ENCODE measurements around the gene KIAA0232. TPM values are rescaled to one million over a fixed set of nuclear protein-coding genes. Genes with fewer than 3 reads are reported as not detected.

Gene KIAA0232
- total and polyA plus RNA-seq, 2 of the 8 experiments (the other 6 are each of a cell fraction or from before 2014, with no cell fraction given), result 5.6 to 23.3 TPM

- Histone ChIP-seq H3K9ac (replicated peaks in 1 of 4; ENCODE audit: extremely low read depth in 1 of 4, low read depth in 3 of 4, low read length in 3 of 4) (no peak overlapping the region), H2BK20ac (ENCODE audit: low read length) (no peak overlapping the region), H4K8ac (ENCODE audit: extremely low read depth, insufficient read depth, low read length) (no peak overlapping the region), H3K23me2 (ENCODE audit: low read depth, low read length) (no peaks in the 10 kb centered on the region), H3K27me3 (replicated peaks in 1 of 4; ENCODE audit: control insufficient read depth in 3 of 4, extremely low read depth in 1 of 4, insufficient read depth in 3 of 4, low read length in 3 of 4) (no peaks in the 10 kb centered on the region), H3K18ac (ENCODE audit: extremely low read depth, low read length) (no peak overlapping the region), H3K9me3 (ENCODE audit: insufficient read depth in 2 of 2, low read depth in 1 of 2, low read length in 1 of 2) (no peaks in the 10 kb centered on the region), H2BK5ac (ENCODE audit: low read depth, low read length) (no peak overlapping the region), H3K4me1 (replicated peaks in 1 of 4; ENCODE audit: control insufficient read depth in 3 of 4, insufficient read depth in 4 of 4, low read length in 3 of 4) (no peaks in the 10 kb centered on the region; a peak in 1 of 7 replicates), H3K79me2 (ENCODE audit: control insufficient read depth in 1 of 2, insufficient read depth in 2 of 2, low read length in 2 of 2) (no peaks in the 10 kb centered on the region), H4K5ac (ENCODE audit: insufficient read length, low read depth, low read length) (no peak overlapping the region), H4K20me1 (replicated peaks in 1 of 2; ENCODE audit: control insufficient read depth in 1 of 2, insufficient read depth in 2 of 2, low read length in 2 of 2) (no peaks in the 10 kb centered on the region), H2BK12ac (ENCODE audit: low read depth, low read length) (no peak overlapping the region), H3K23ac (ENCODE audit: insufficient read length) (no peak overlapping the region), H2BK120ac (replicated peaks; ENCODE audit: low read depth, low read length) (no peak overlapping the region), H3K56ac (replicated peaks; ENCODE audit: insufficient read length, low read depth, low read length) (no peak overlapping the region), H3K14ac (ENCODE audit: insufficient read length) (no peak overlapping the region), H3K4me2 (ENCODE audit: insufficient read depth in 1 of 2, low read depth in 2 of 2, low read length in 2 of 2) (no peak overlapping the region), H3K4me3 (ENCODE audit: extremely low read depth in 1 of 4, insufficient read depth in 2 of 4, low read depth in 3 of 4, low read length in 4 of 4) (no peak overlapping the region), H3K79me1 (ENCODE audit: low read depth, low read length) (no peaks in the 10 kb centered on the region), H4K91ac (replicated peaks; ENCODE audit: insufficient read length, low read length) (no peak overlapping the region), H3K4ac (replicated peaks; ENCODE audit: insufficient read length, low read depth, low read length) (no peak overlapping the region), H2AK5ac (ENCODE audit: low read depth, low read length) (no peak overlapping the region), H2BK15ac (ENCODE audit: low read length) (no peak overlapping the region), H3K27ac (ENCODE audit: low read depth, low read length) (no peak overlapping the region), H3K36me3 (ENCODE audit: control insufficient read depth in 2 of 4, insufficient read depth in 4 of 4, low read length in 3 of 4) (no peaks in the 10 kb centered on the region), H2AFZ (ENCODE audit: low read length) (no peak overlapping the region)
- DNase-seq (ENCODE audit: low read depth in 1 of 2, low spot score in 2 of 2), result no peak
- 76% methylated on average over 6 of the region's 6 CpGs; no CpG with 5 or more reads in 1 of the 2 experiments for WGBS, 2 experiments (ENCODE audit: extremely low coverage in 1 of 2, insufficient coverage in 1 of 2, insufficient read length in 1 of 2, insufficient replicate concordance in 2 of 2, low coverage in 1 of 2, low lambda C conversion rate in 2 of 2, missing lambda C conversion rate in 1 of 2)
- ChIA-PET CTCF (ENCODE audit: partially characterized antibody) (interaction anchor here (0.8 to 3.7 kb wide), 13 partner anchors 8 to 190 kb away, joined by 3 to 12 read pairs (median 4); partner anchors contain the start of gene TBC1D14), POLR2A (ENCODE audit: partially characterized antibody) (interaction anchor here (0.9 to 1.9 kb wide), 2 partner anchors 16 to 18 kb away, joined by 4 to 7 read pairs; partner anchors contain the start of gene TBC1D14)
- TF ChIP-seq GABPA (IDR thresholded peaks at IDR 0.05; ENCODE audit: borderline replicate concordance, insufficient read depth, low read length), result no peak
- TF ChIP-seq TAF7 (optimal IDR thresholded peaks at IDR 0.05; ENCODE audit: borderline replicate concordance, low read depth, low read length), result no peak
- no peak for TF ChIP-seq MAX (IDR thresholded peaks at IDR 0.05)
- TF ChIP-seq YY1 (IDR thresholded peaks at IDR 0.05; ENCODE audit: low read depth, low read length), result no peak
- no peak for TF ChIP-seq ASH2L (IDR thresholded peaks at IDR 0.05; ENCODE audit: low read length)
- TF ChIP-seq EP300 (IDR thresholded peaks at IDR 0.05; ENCODE audit: borderline replicate concordance in 1 of 2, low read depth in 2 of 2, low read length in 2 of 2), result no peak
- no peak for TF ChIP-seq TAF1 (IDR thresholded peaks at IDR 0.05; ENCODE audit: low read depth, low read length)
- TF ChIP-seq SIRT6 (IDR thresholded peaks at IDR 0.05; ENCODE audit: low read length), result no peak
- TF ChIP-seq RNF2 (IDR thresholded peaks at IDR 0.05; ENCODE audit: borderline replicate concordance, low read depth, low read length, missing control alignments, poor library complexity, severe bottlenecking), result no peak
- no peak for TF ChIP-seq ZNF274 (IDR thresholded peaks at IDR 0.05; ENCODE audit: borderline replicate concordance, extremely low read depth, low read length)
- no peak for FAIRE-seq
These were observed 110.3 kb downstream of the KIAA0232 start for GRCh38 chr4:6892909-6893202.

Measured in H1 (cell line).